Fibroblast of the aortic adventitia (primary cell): ENCODE measurements around the gene MICAL2. TPM values are rescaled to one million over a fixed set of nuclear protein-coding genes. Genes with fewer than 3 reads are reported as not detected.

ENCODE experiments used
- DNase-seq: peaks from one replicate; pipeline ENCODE4 v3.0.0-alpha.2; 2010; ENCODE audit warnings: low read depth
- H3K4me3 ChIP-seq: 2 replicates; pipeline ENCODE4 v1.5.1; 2011; ENCODE audit warnings: low read depth, mild to moderate bottlenecking, control low read depth, low read length, moderate library complexity
- total RNA-seq: library from RNA; depleted of rRNA; stranded (reverse); fragments of >200 nt; gene quantifications from 2 replicates; pipeline ENCODE4 v1.2.3, GENCODE V29; 2012; ENCODE audit warnings: low replicate concordance
- TF ChIP-seq, protein P1 (sequence below): IDR thresholded peaks from 2 replicates; pipeline ENCODE4 v1.5.1; 2011; ENCODE audit warnings: mild to moderate bottlenecking, low read length, control low read depth, inconsistent platforms; ENCODE audit not compliant: insufficient read depth

Gene MICAL2, protein sequence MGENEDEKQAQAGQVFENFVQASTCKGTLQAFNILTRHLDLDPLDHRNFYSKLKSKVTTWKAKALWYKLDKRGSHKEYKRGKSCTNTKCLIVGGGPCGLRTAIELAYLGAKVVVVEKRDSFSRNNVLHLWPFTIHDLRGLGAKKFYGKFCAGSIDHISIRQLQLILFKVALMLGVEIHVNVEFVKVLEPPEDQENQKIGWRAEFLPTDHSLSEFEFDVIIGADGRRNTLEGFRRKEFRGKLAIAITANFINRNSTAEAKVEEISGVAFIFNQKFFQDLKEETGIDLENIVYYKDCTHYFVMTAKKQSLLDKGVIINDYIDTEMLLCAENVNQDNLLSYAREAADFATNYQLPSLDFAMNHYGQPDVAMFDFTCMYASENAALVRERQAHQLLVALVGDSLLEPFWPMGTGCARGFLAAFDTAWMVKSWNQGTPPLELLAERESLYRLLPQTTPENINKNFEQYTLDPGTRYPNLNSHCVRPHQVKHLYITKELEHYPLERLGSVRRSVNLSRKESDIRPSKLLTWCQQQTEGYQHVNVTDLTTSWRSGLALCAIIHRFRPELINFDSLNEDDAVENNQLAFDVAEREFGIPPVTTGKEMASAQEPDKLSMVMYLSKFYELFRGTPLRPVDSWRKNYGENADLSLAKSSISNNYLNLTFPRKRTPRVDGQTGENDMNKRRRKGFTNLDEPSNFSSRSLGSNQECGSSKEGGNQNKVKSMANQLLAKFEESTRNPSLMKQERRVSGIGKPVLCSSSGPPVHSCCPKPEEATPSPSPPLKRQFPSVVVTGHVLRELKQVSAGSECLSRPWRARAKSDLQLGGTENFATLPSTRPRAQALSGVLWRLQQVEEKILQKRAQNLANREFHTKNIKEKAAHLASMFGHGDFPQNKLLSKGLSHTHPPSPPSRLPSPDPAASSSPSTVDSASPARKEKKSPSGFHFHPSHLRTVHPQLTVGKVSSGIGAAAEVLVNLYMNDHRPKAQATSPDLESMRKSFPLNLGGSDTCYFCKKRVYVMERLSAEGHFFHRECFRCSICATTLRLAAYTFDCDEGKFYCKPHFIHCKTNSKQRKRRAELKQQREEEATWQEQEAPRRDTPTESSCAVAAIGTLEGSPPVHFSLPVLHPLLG
- total RNA-seq = 31.9 and 146 TPM in 2 replicates

DNA sequence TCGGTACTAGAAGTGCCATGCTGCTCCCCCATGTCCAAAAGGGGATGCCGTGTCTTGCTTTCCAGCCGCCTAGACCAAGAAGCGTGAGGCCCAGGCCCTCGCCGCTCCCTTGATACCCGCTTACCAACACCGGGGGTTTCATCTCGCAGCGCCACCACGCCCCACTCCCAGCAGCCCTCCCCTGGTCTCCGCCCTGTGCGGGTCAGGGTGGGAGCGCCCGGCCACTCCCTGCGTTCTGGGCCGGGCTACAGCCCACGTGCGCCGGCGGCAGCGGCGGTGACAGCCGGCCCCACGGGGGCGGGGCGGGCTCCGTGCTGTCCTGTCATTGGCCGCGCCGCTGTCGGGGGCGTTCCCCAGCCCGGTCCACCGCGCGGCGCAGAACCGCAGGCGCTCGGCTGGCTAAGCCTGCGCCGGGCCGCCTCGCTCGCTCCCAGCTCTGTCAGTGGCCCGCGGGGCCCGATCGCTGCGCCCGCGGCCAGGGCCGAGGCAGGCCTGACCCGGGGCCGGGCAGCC lies at the start of gene MICAL2:
MICAL2 (plus strand) TSS at position 390 of the 513 bp plus-strand sequence. CDS start 51,566 bp downstream, outside the sequence.
- TF ChIP-seq, protein P1, sequence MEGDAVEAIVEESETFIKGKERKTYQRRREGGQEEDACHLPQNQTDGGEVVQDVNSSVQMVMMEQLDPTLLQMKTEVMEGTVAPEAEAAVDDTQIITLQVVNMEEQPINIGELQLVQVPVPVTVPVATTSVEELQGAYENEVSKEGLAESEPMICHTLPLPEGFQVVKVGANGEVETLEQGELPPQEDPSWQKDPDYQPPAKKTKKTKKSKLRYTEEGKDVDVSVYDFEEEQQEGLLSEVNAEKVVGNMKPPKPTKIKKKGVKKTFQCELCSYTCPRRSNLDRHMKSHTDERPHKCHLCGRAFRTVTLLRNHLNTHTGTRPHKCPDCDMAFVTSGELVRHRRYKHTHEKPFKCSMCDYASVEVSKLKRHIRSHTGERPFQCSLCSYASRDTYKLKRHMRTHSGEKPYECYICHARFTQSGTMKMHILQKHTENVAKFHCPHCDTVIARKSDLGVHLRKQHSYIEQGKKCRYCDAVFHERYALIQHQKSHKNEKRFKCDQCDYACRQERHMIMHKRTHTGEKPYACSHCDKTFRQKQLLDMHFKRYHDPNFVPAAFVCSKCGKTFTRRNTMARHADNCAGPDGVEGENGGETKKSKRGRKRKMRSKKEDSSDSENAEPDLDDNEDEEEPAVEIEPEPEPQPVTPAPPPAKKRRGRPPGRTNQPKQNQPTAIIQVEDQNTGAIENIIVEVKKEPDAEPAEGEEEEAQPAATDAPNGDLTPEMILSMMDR = no peak
- DNase-seq = peak; percentile 75
- peak within 1 kb of the TSS; percentile 89 for H3K4me3 ChIP-seq

DNA sequence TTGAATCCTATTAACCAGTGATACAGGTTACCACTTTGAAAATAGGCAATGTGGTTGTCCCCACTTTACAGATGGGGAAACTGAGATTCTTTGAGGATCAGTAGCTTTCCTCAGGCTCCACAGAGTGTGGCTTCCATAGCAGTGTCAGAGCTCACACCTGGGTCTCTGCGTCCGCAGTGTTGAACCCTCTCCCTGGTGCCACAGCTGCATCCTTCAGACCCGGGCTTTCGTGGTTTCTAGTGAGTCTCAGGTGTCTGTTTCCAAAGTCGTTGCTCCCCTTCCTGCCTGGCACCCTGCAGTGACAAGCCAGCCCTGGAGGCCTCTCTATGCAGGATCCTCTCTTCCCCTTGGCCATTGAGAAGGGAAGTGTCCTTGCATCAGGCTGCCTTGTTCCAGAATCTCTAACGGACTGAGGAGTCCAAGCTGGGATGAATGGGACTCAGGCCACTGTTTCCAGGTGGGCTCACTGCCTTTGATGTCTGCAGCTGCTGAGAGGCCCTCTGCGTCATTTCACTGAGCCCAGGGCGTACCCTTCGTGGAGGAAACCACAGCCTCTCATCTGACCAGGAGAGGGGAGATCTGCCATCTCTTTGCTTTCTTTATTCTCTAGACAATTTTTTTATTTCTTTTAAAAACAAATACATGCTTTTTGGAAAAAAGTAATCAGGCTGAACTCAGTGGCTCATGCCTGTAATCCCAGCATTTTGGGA lies 48.4 kb upstream of the MICAL2 start:
- TF ChIP-seq, protein P1 = no peak
- no peak overlapping the region for H3K4me3 ChIP-seq
- no peak for DNase-seq

DNA sequence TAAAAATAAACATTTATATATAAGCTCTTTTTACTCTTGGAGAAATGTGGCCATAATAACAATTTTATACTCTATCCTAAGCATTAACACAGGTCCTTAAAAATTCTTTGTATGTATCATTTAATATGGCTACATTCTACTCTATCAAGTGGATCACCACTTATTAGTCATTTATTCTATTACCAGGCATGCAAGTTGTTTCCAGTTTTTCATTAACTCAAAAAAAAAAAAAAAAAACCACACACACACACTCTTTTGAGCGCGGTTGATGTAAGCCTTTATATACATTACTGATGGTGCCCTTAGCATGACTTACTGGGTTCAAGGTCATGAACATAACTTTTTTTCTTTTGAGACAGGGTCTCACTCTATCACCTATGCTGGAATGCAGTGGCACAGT lies 47.1 kb upstream of the MICAL2 start:
- TF ChIP-seq, protein P1 = no peak
- H3K4me3 ChIP-seq = no peak overlapping the region
- no peak for DNase-seq

GRCh38 chr11:12064136-12064953 lies 46.0 kb upstream of the MICAL2 start:
- TF ChIP-seq, protein P1 = no peak
- no peak for DNase-seq

DNA sequence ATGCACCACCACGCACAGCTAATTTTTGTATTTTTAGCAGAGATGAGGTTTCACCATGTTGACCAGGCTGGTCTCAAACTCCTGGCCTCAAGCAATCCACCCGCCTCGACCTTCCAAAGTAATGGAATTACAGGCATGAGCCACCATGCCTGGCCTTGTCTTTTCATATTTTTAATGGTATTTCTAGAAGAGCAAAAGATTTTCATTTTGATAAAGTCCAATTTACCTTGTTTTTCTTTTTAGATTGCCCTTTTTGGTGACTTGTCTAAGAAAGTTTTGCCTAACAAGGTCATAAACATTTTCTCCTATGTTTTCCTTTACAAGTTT lies 45.5 kb upstream of the MICAL2 start:
- no peak for DNase-seq
- H3K4me3 ChIP-seq = no peak overlapping the region
- TF ChIP-seq, protein P1 = no peak

More at GRCh38 chr11:12064136-12064953, 46.0 kb upstream of the MICAL2 start:
- H3K4me3 ChIP-seq = no peak overlapping the region
